SK-N-SH (cell line): ENCODE data around the gene GXYLT2. TPM values are rescaled to one million over a fixed set of nuclear protein-coding genes. Genes with fewer than 3 reads are reported as not detected.

Experiments
- CTCF ChIA-PET: fragments of 300-600, 350-600 bp; formaldehyde crosslinking; extraction: SDS; loops from one replicate; lab custom pipeline; 2021; lab: Yijun Ruan, JAX
- POLR2A ChIA-PET: fragments of 350-600 bp; sonication (Branson Sonifier 250); formaldehyde crosslinking; extraction: SDS; loops from one replicate; lab custom pipeline; 2020; ENCODE audit warnings: antibody characterized with exemption, inconsistent platforms; lab: Yijun Ruan, JAX
- DNase-seq: peaks from one replicate; pipeline ENCODE4 v3.0.0; 2012
- H2AFZ ChIP-seq: fragments of 200-600 bp; sonication (generic); 2 replicates; pipeline ENCODE4 v1.8.1; 2016; ENCODE audit warnings: antibody characterized with exemption, mild to moderate bottlenecking, low read depth
- H3F3A ChIP-seq: fragments of 200-600 bp; sonication (generic); replicated peaks from 2 replicates; pipeline ENCODE3; 2016; ENCODE audit warnings: antibody characterized with exemption, mild to moderate bottlenecking; ENCODE audit not compliant: insufficient read depth
- H3K27ac ChIP-seq, 2 experiments: fragments of 200-500 bp in 1 of 2; fragments of 200-600 bp in 1 of 2; sonication (Bioruptor generic) in 1 of 2; sonication (generic), shearing (Covaris generic) in 1 of 2; 2 replicates each; pipeline versions ENCODE4 v1.5.1 to v1.6.1; 2014 to 2016; ENCODE audit warnings: low read depth in 2 of 2, inconsistent platforms in 1 of 2, low read length in 1 of 2, mild to moderate bottlenecking in 1 of 2, mixed read lengths in 1 of 2
- H3K27me3 ChIP-seq: fragments of 200-600 bp; sonication (generic), shearing (Covaris generic); 2 replicates; pipeline ENCODE4 v1.6.1; 2016; ENCODE audit warnings: mixed run types; ENCODE audit not compliant: insufficient read depth
- H3K36me3 ChIP-seq, 2 experiments: fragments of 200-500 bp in 1 of 2; fragments of 200-600 bp in 1 of 2; sonication (Bioruptor generic) in 1 of 2; sonication (generic) in 1 of 2; replicated peaks in 1 of 2; 2 replicates each; pipeline versions ENCODE3 to v1.5.1; 2014 to 2016; ENCODE audit warnings: low read length in 1 of 2, mild to moderate bottlenecking in 1 of 2; ENCODE audit not compliant: insufficient read depth in 2 of 2, control insufficient read depth in 1 of 2
- H3K4me1 ChIP-seq, 2 experiments: fragments of 200-500 bp in 1 of 2; fragments of 200-600 bp in 1 of 2; sonication (Bioruptor generic) in 1 of 2; sonication (generic), shearing (Covaris generic) in 1 of 2; 2 replicates each; pipeline versions ENCODE4 v1.5.1 to v1.6.1; 2014 to 2016; ENCODE audit warnings: low read depth in 1 of 2, low read length in 1 of 2, mixed run types in 1 of 2; ENCODE audit not compliant: insufficient read depth in 2 of 2, control insufficient read depth in 1 of 2
- H3K4me2 ChIP-seq: fragments of 200-600 bp; sonication (generic), shearing (Covaris generic); 2 replicates; pipeline ENCODE4 v1.6.1; 2017; ENCODE audit warnings: mixed run types
- H3K4me3 ChIP-seq, 2 experiments: fragments of 200-500 bp in 1 of 2; fragments of 200-600 bp in 1 of 2; sonication (Bioruptor generic) in 1 of 2; sonication (generic), shearing (Covaris generic) in 1 of 2; 2 replicates each; pipeline versions ENCODE4 v1.5.1 to v1.8.1; 2014 to 2016; ENCODE audit warnings: low read depth in 2 of 2, inconsistent platforms in 1 of 2, low read length in 1 of 2, mild to moderate bottlenecking in 1 of 2, mixed read lengths in 1 of 2, moderate library complexity in 1 of 2
- H3K79me2 ChIP-seq: fragments of 200-600 bp; sonication (generic); 2 replicates; pipeline ENCODE4 v1.8.1; 2017; ENCODE audit warnings: mild to moderate bottlenecking; ENCODE audit not compliant: insufficient read depth
- H3K9ac ChIP-seq: fragments of 200-600 bp; sonication (generic); 2 replicates; pipeline ENCODE4 v1.6.1; 2017; ENCODE audit warnings: mixed run types
- H3K9me2 ChIP-seq: fragments of 200-600 bp; sonication (generic); 2 replicates; pipeline ENCODE4 v1.6.1; 2017; ENCODE audit warnings: mixed run types
- H3K9me3 ChIP-seq: fragments of 200-600 bp; sonication (generic); 2 replicates; pipeline ENCODE4 v1.6.1; 2017; ENCODE audit warnings: mixed run types, mild to moderate bottlenecking, moderate library complexity
- H4K20me1 ChIP-seq: fragments of 200-600 bp; sonication (generic); 2 replicates; pipeline ENCODE4 v1.6.1; 2017; ENCODE audit warnings: mild to moderate bottlenecking, mixed run types; ENCODE audit not compliant: insufficient read depth
- CHD2 ChIP-seq: fragments of 150-350 bp; IDR thresholded peaks from 2 replicates; pipeline ENCODE4 v1.6.1; 2018; ENCODE audit warnings: low read length; ENCODE audit not compliant: partially characterized antibody
- ELF1 ChIP-seq: IDR thresholded peaks from 2 replicates; pipeline ENCODE4 v1.4.0; 2012
- FOSL2 ChIP-seq: IDR thresholded peaks from 2 replicates; pipeline ENCODE4 v1.4.0; 2012; ENCODE audit warnings: low read depth, mild to moderate bottlenecking, moderate library complexity, borderline replicate concordance
- FOXJ3 ChIP-seq: sonication (generic); formaldehyde crosslinking; IDR thresholded peaks from 2 replicates; pipeline ENCODE4 v1.5.1; 2020; ENCODE audit warnings: mild to moderate bottlenecking, missing genetic modification reagents
- FOXM1 ChIP-seq: IDR thresholded peaks from 2 replicates; pipeline ENCODE4 v1.4.0; 2012; ENCODE audit warnings: low read depth, mild to moderate bottlenecking
- GABPA ChIP-seq: IDR thresholded peaks from 2 replicates; pipeline ENCODE4 v1.4.0; 2012; ENCODE audit warnings: low read depth, mild to moderate bottlenecking
- GATA2 ChIP-seq: sonication (generic); formaldehyde crosslinking; IDR thresholded peaks from 2 replicates; pipeline ENCODE4 v1.5.0; 2020; ENCODE audit warnings: mild to moderate bottlenecking, missing genetic modification reagents
- MEF2A ChIP-seq: IDR thresholded peaks from 2 replicates; pipeline ENCODE4 v1.4.0; 2012; ENCODE audit warnings: low read depth, borderline replicate concordance
- NFIC ChIP-seq: IDR thresholded peaks from 2 replicates; pipeline ENCODE4 v1.4.0; 2012; ENCODE audit warnings: borderline replicate concordance
- NRF1 ChIP-seq: IDR thresholded peaks from 2 replicates; pipeline ENCODE4 v1.6.1; 2012; ENCODE audit warnings: low read depth, mild to moderate bottlenecking, low read length
- RAD21 ChIP-seq: IDR thresholded peaks from 2 replicates; pipeline ENCODE4 v1.6.1; 2012; ENCODE audit warnings: mild to moderate bottlenecking, low read length
- RFX5 ChIP-seq: IDR thresholded peaks from 2 replicates; pipeline ENCODE4 v1.6.1; 2012; ENCODE audit warnings: mild to moderate bottlenecking, improper control_type of control experiment, low read length
- SMC3 ChIP-seq: IDR thresholded peaks from 2 replicates; pipeline ENCODE4 v1.6.1; 2012; ENCODE audit warnings: low read depth, low read length, improper control_type of control experiment
- TCF12 ChIP-seq: IDR thresholded peaks from 2 replicates; pipeline ENCODE4 v1.4.0; 2012
- WGBS: methylation state at CpG from one replicate; pipeline ENCODE4 v1.1.6; 2017; ENCODE audit warnings: low lambda C conversion rate; 5-methylcytosine and 5-hydroxymethylcytosine counted together
- polyA plus RNA-seq, 3 experiments: library from polyadenylated mRNA; depleted of rRNA; stranded (reverse); fragments of >200 nt; gene quantifications; 2 replicates each; pipeline ENCODE4 v1.2.3, GENCODE V29; 2012
- TF ChIP-seq, protein P1 (sequence below): fragments of 200-600 bp; sonication (generic); IDR thresholded peaks from 2 replicates; pipeline ENCODE4 v1.6.1; 2017; ENCODE audit warnings: antibody characterized with exemption, mild to moderate bottlenecking, moderate library complexity
- TF ChIP-seq, protein P2 (sequence below): IDR thresholded peaks from 2 replicates; pipeline ENCODE4; 2012
- TF ChIP-seq, protein P3 (sequence below): IDR thresholded peaks from 2 replicates; pipeline ENCODE4 v1.4.0; 2012; ENCODE audit warnings: low read depth, borderline replicate concordance
- TF ChIP-seq, protein P4 (sequence below): IDR thresholded peaks from 2 replicates; pipeline ENCODE4 v1.4.0; 2012; ENCODE audit warnings: low read depth, borderline replicate concordance
- TF ChIP-seq, protein P5 (sequence below): fragments of 150-350 bp; IDR thresholded peaks from 2 replicates; pipeline ENCODE4 v1.6.1; 2017; ENCODE audit warnings: antibody characterized with exemption, low read length, low read depth, borderline replicate concordance

The GXYLT2 gene
- polyA plus RNA-seq, 1 of the 3 experiments (the other 2 are of a cell fraction): 9.1 TPM

DNA sequence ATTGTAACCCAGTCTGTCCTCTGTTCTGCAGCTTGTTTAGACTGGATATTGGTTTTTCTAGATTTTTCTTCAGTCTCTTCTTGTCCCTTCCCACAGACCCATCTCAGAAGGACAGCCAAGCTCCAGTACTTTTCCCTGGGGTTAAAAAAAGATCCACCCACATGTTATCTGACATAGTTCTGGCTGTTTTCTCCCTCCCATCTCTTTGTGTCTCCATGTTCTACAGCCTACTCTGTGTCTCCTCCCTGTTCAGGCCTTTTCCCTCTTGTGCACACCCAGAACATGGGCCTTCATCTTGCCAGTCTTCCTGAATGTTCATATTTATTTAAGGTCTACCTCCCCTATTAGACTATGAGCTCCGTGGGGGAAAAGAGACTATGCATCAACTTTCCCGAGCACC is 103.7 kb downstream of the GXYLT2 start:
- TF ChIP-seq SMC3 (no peak), RAD21 (no peak), FOXM1 (no peak), RFX5 (no peak), TCF12 (no peak), GABPA (no peak), FOSL2 (no peak), GATA2 (CRISPR knock-in tag) (no peak), MEF2A (no peak), NRF1 (no peak), NFIC (no peak), CHD2 (no peak), ELF1 (no peak), FOXJ3 (CRISPR knock-in tag) (no peak)
- TF ChIP-seq, protein P1, sequence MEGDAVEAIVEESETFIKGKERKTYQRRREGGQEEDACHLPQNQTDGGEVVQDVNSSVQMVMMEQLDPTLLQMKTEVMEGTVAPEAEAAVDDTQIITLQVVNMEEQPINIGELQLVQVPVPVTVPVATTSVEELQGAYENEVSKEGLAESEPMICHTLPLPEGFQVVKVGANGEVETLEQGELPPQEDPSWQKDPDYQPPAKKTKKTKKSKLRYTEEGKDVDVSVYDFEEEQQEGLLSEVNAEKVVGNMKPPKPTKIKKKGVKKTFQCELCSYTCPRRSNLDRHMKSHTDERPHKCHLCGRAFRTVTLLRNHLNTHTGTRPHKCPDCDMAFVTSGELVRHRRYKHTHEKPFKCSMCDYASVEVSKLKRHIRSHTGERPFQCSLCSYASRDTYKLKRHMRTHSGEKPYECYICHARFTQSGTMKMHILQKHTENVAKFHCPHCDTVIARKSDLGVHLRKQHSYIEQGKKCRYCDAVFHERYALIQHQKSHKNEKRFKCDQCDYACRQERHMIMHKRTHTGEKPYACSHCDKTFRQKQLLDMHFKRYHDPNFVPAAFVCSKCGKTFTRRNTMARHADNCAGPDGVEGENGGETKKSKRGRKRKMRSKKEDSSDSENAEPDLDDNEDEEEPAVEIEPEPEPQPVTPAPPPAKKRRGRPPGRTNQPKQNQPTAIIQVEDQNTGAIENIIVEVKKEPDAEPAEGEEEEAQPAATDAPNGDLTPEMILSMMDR: no peak
- TF ChIP-seq, protein P2, sequence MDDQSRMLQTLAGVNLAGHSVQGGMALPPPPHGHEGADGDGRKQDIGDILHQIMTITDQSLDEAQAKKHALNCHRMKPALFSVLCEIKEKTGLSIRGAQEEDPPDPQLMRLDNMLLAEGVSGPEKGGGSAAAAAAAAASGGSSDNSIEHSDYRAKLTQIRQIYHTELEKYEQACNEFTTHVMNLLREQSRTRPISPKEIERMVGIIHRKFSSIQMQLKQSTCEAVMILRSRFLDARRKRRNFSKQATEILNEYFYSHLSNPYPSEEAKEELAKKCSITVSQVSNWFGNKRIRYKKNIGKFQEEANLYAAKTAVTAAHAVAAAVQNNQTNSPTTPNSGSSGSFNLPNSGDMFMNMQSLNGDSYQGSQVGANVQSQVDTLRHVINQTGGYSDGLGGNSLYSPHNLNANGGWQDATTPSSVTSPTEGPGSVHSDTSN: no peak
- TF ChIP-seq, protein P3, sequence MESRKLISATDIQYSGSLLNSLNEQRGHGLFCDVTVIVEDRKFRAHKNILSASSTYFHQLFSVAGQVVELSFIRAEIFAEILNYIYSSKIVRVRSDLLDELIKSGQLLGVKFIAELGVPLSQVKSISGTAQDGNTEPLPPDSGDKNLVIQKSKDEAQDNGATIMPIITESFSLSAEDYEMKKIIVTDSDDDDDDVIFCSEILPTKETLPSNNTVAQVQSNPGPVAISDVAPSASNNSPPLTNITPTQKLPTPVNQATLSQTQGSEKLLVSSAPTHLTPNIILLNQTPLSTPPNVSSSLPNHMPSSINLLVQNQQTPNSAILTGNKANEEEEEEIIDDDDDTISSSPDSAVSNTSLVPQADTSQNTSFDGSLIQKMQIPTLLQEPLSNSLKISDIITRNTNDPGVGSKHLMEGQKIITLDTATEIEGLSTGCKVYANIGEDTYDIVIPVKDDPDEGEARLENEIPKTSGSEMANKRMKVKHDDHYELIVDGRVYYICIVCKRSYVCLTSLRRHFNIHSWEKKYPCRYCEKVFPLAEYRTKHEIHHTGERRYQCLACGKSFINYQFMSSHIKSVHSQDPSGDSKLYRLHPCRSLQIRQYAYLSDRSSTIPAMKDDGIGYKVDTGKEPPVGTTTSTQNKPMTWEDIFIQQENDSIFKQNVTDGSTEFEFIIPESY: no peak
- TF ChIP-seq, protein P4, sequence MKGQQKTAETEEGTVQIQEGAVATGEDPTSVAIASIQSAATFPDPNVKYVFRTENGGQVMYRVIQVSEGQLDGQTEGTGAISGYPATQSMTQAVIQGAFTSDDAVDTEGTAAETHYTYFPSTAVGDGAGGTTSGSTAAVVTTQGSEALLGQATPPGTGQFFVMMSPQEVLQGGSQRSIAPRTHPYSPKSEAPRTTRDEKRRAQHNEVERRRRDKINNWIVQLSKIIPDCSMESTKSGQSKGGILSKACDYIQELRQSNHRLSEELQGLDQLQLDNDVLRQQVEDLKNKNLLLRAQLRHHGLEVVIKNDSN: no peak
- TF ChIP-seq, protein P5, sequence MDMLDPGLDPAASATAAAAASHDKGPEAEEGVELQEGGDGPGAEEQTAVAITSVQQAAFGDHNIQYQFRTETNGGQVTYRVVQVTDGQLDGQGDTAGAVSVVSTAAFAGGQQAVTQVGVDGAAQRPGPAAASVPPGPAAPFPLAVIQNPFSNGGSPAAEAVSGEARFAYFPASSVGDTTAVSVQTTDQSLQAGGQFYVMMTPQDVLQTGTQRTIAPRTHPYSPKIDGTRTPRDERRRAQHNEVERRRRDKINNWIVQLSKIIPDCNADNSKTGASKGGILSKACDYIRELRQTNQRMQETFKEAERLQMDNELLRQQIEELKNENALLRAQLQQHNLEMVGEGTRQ: no peak
- Histone ChIP-seq H3K36me3 (no peaks in the 10 kb centered on the region), H3K9me2 (no peaks in the 10 kb centered on the region), H3K4me2 (no peak overlapping the region), H3K27ac (no peak overlapping the region), H3K9me3 (no peaks in the 10 kb centered on the region), H4K20me1 (no peaks in the 10 kb centered on the region), H3K9ac (no peak overlapping the region), H3K79me2 (no peaks in the 10 kb centered on the region), H3K4me3 (no peak overlapping the region), H2AFZ (no peak overlapping the region), H3K4me1 (peaks cover 3% of the 10 kb centered on the region in 2 experiments; a peak in 1 of 4 replicates), H3F3A (no peaks in the 10 kb centered on the region), H3K27me3 (no peaks in the 10 kb centered on the region)
- ChIA-PET POLR2A (no interaction called here), CTCF (no interaction called here)
- DNase-seq: no peak
- 88% methylated on average over 2 of the region's 2 CpGs for WGBS
